AML-193 (cell line): ENCODE measurements around the gene ATRN.
A peak's percentile ranks its signal among the peaks of the same experiment; 100 is the strongest.
"Not testable (repeated sequence)": the region's sequence is repeated elsewhere in the genome, so short reads cannot be mapped to it uniquely, and the experiment has no call there.

Source experiments
- DNase-seq, 2 experiments: peaks; one replicate each; lab custom pipeline; 2025; lab: John Stamatoyannopoulos, UW

The ATRN gene

DNA sequence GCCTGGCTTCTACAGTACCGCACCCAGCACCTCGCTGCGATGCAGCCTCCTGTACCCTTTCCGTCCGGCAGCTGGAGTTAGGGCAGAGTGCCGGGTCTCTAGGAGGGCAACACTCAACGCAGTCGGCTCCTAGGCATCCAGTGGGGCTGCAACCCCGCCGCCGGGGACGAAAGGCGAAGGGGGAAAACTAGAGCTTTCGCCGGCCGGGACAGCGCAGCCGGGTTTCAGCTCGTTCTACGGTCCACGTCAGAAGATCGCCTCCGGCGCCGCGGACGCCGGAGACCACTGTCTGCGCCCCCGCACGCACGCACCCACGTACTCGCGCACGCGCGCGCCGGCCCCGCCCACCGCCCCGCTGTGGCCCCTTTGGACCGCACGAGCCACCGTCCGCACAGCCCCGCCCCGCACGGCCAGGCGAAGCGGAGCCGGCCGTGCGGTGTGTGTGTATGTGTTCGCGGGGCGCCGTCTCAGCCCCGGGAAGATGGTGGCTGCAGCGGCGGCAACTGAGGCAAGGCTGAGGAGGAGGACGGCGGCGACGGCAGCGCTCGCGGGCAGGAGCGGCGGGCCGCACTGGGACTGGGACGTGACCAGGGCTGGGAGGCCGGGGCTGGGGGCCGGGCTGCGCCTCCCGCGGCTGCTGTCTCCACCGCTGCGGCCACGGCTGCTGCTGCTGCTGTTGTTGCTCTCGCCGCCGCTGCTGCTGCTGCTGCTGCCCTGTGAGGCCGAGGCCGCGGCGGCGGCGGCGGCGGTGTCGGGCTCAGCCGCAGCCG lies at the start of gene ATRN:
Gene ATRN (plus strand): TSS at position 392 of the 770 bp plus-strand sequence. CDS start 90 bp downstream, at position 482.
- peak; percentile 77 to 78 for DNase-seq

DNA sequence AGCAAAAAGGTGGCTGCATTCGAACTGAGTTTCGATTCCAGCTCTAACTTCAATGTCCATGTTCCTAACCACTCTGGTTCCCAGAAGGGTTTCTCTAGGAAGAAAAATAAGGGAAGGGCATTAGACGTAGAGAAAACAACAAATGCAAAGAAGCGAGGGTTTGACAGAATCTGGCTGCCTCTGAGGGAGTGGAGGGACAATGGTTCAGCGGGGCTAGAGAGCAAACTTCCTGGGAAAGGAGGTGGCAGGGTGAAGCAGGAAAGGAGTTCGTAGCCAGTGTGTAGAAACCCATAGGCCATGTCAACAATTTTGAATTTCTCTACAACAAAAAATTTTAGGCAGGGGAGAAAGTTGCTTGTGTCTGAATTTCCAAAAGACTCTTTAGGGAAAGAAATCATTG lies 48.8 kb upstream of the ATRN start:
- no peak for DNase-seq

DNA sequence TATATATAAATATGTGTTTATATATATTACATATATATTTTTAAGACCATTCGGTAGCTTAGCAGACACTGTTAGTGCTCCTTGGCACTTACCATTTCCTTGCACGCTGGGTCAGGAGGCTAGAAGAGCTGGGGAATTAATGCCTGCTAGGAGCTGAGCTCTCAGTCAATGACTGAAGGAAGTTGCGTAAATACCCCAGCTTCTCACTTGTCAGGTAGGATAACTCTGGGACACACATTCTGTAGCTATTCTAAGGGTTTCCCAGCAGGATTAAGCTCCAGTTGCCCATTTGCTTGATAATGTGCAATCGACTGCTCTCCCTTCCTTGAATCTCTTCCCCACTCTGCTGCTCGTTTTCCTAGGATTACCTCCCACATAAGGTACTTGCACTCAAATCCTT lies 47.7 kb upstream of the ATRN start:
- DNase-seq = peak; percentile 24 to 46

DNA sequence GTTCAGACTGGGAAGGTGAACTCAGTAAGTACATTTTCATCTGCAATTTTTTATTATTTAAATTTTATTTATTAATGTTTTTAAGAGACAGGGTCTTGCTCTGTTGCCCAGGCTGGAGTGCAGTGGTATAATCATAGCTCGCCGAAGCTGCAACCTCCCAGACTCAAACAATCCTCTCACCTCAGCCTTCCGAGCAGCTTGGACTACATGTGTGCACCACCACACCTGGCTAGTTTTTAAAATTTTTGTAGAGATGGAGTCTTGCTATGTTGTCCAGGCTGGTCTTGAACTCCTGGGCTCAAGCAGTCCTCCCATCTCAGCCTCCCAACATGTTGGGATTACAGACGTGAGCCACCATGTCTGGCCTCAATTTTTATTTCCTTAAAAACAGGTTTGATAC lies 44.1 kb upstream of the ATRN start:
- not testable (repeated sequence) for DNase-seq

- peak; percentile 78 to 83 for DNase-seq
Observed at GRCh38 chr20:3430376-3431069, 40.3 kb upstream of the ATRN start.

GRCh38 chr20:3431109-3431508 lies 39.7 kb upstream of the ATRN start:
- no peak for DNase-seq

- no peak for DNase-seq
Observed at GRCh38 chr20:3432844-3433243, 38.0 kb upstream of the ATRN start.

- no peak for DNase-seq
Observed at GRCh38 chr20:3433744-3434143, 37.1 kb upstream of the ATRN start.

GRCh38 chr20:3434232-3434631 lies 36.6 kb upstream of the ATRN start:
- DNase-seq = no peak

- DNase-seq = no peak
Observed at GRCh38 chr20:3436864-3437574, 33.8 kb upstream of the ATRN start.

GRCh38 chr20:3446779-3447178 lies 24.0 kb upstream of the ATRN start:
- DNase-seq = no peak

GRCh38 chr20:3447321-3447720 lies 23.5 kb upstream of the ATRN start:
- no peak for DNase-seq

GRCh38 chr20:3449319-3449718 lies 21.5 kb upstream of the ATRN start:
- DNase-seq = no peak

- DNase-seq = no peak
Observed at GRCh38 chr20:3452136-3452535, 18.7 kb upstream of the ATRN start.

DNA sequence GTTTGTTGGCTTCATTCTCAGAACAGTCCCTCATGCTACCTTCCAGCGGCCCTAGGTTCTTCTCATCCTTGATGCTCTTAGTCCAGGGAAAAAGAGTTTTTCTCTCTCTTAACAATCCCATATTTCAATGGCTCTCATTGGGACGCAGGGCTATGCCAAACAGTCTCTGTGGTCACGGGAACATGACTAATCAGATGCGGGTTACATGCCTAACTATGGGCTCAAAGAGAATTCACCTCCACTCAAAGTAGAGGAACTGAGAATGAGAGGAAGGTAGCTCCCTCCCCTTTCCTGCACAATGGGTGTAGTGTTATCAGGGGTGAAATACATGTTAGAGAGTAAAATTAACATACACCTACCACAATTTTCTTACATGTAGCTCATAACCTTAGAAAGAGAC lies 18.1 kb upstream of the ATRN start:
- no peak for DNase-seq

GRCh38 chr20:3454831-3455230 lies 16.0 kb upstream of the ATRN start:
- DNase-seq = no peak

DNA sequence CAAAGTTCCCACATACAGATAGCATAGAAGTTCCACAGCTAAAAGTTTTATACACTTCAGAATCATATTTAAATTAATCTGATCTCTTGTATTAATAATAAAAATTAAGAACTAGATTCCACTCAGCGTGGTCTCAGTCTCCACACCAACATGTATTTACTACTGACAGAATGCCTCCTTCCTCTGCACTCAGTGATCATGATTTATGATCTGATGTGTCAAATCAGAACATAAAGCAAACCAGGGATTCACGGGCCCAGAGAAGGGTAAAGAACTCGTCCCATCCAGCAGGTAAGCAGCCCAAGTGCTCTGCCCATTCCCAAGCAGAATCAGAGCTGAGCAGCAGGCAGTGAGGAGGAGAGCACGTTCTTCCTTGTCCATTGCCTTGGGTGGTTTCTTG lies 14.2 kb upstream of the ATRN start:
- no peak for DNase-seq

DNA sequence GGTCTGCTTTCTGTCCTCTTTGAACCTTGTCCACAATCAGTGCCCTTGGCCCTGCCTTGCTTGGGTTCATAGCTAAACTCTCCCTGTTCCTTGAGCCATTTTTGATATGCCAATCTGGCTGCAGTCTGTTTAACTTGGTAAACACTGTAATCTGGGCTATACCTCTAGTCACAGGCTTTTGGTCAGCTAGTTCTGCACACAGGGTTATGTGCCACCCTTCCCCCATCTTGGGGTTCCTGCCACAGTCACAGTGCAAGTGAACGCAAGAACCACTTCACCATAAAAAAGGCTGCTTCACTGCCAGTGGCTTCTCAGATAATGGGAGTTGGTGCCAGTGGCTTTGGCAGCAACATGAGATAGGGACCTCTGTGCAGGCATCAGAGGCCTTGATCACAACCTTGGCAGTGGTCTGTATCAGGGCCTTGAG lies 10.9 kb upstream of the ATRN start:
- no peak for DNase-seq

DNA sequence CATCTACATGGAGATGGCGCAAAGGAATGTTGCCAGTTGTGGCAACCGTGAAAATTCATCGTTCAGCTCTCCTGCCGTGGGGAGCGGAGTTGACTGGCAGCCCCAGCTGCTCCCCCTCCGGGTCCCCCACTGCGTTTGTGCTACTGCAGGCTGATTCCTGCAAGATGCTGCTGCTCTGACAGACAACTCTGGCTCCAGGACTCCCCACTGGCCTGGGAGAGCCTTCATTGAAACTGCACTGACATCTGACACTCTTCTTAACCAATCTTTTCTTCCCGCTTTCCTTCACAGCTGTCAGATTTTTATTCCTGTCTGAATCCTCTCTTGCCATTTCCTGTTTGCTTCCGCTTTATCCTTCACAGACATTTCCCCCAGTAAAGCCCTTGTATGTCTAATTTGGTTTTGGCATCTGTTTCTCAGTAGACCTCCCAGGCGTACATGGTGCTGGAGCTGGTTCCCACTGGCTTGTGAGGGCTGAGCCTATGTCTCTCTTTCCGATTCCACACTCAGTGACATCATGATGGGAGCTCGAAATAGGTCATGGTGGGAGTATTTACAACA lies 9.5 kb upstream of the ATRN start:
- DNase-seq = no peak

DNA sequence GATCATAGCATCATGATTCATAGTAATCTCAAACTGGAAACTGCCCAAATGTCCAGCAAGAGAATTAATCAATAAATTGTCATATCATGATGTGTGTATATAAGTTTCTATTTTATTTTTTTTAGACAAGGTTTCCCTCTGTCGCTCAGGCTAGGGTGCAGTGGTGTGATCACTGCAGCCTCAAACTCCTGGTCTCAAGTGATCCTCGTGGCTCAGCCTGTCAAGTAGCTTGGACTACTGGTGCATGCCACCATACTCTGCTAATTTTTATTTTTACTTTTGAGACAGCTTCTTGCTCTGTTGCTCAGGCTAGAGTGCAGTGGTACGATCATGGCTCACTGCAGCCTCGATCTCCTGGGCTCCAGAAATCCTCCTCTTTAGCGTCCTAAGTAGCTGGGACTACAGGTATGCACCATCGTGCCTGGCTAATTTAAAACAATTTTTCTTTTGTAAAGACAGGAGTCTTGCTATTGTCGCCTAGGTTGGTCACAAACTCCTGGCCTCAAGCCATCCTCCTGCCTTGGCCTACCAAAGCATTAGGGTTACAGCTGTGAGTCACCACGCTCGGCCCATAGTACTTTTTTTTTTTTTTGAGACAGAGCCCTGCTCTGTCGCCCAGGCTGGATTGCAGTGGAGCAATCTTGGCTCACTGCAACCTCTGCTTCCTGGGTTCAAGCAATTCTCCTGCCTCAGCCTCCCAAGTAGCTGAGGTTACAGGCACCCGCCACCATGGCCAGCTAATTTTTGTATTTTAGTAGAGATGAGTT lies 8.7 kb upstream of the ATRN start:
- no peak for DNase-seq

- no peak for DNase-seq
Observed at GRCh38 chr20:3464166-3464565, 6.7 kb upstream of the ATRN start.

- no peak for DNase-seq
Observed at GRCh38 chr20:3465301-3465700, 5.5 kb upstream of the ATRN start.
